ENCODE results near the gene UHRF2. TPM values are rescaled to one million over a fixed set of nuclear protein-coding genes. Genes with fewer than 3 reads are reported as not detected.

The UHRF2 gene
- total RNA-seq, 2 donors from 2014 or later, result 56.9 to 76.0 TPM

- H3K27ac ChIP-seq, result no peak overlapping the region
- H3K9me3 ChIP-seq, result no peaks in the 10 kb centered on the region
- DNase-seq (ENCODE audit: low spot score) (no peak), ATAC-seq (ENCODE audit: insufficient number of reproducible peaks, low FRiP score, low read depth) (no peak)
- no peaks in the 10 kb centered on the region for H3K4me1 ChIP-seq (ENCODE audit: control insufficient read depth in 1 of 2, low read depth in 2 of 2)
- H3K36me3 ChIP-seq, result no peaks in the 10 kb centered on the region
- H3K27me3 ChIP-seq (replicated peaks; ENCODE audit: insufficient read depth), result no peaks in the 10 kb centered on the region
- no peak overlapping the region for H3K4me3 ChIP-seq
- TF ChIP-seq CTCF (IDR thresholded peaks at IDR 0.05), result no peak
Observed at GRCh38 chr9:6545017-6545691, 132.2 kb downstream of the UHRF2 start.

- ATAC-seq (ENCODE audit: insufficient number of reproducible peaks, low FRiP score, low read depth), result no peak
- no peak for TF ChIP-seq CTCF (IDR thresholded peaks at IDR 0.05)
- H3K9me3 ChIP-seq, result no peaks in the 10 kb centered on the region
Observed at GRCh38 chr9:6549106-6549800, 136.3 kb downstream of the UHRF2 start.

GRCh38 chr9:6551136-6551535, 138.1 kb downstream of the UHRF2 start:
- Histone ChIP-seq H3K27ac (no peak overlapping the region), H3K27me3 (replicated peaks; ENCODE audit: insufficient read depth) (no peaks in the 10 kb centered on the region), H3K36me3 (no peaks in the 10 kb centered on the region), H3K4me3 (no peak overlapping the region), H3K4me1 (ENCODE audit: control insufficient read depth in 1 of 2, low read depth in 2 of 2) (peaks cover 0 to 12% of the 10 kb centered on the region in 2 donors), H3K9me3 (no peaks in the 10 kb centered on the region)
- DNase-seq (ENCODE audit: low spot score) (no peak), ATAC-seq (ENCODE audit: insufficient number of reproducible peaks, low FRiP score, low read depth) (no peak)
- no peak for TF ChIP-seq CTCF (IDR thresholded peaks at IDR 0.05)

More at GRCh38 chr9:6549106-6549800, 136.3 kb downstream of the UHRF2 start:
- Histone ChIP-seq H3K27me3 (replicated peaks; ENCODE audit: insufficient read depth) (no peaks in the 10 kb centered on the region), H3K4me3 (no peak overlapping the region), H3K4me1 (ENCODE audit: control insufficient read depth in 1 of 2, low read depth in 2 of 2) (peaks cover 0 to 12% of the 10 kb centered on the region in 2 donors), H3K36me3 (no peaks in the 10 kb centered on the region), H3K27ac (no peak overlapping the region)
- DNase-seq (ENCODE audit: low spot score), result no peak

GRCh38 chr9:6552033-6552432, 139.0 kb downstream of the UHRF2 start:
- H3K9me3 ChIP-seq, result no peaks in the 10 kb centered on the region
- H3K27ac ChIP-seq, result no peak overlapping the region
- ATAC-seq (ENCODE audit: insufficient number of reproducible peaks, low FRiP score, low read depth), result no peak
- H3K4me1 ChIP-seq (ENCODE audit: control insufficient read depth in 1 of 2, low read depth in 2 of 2), result peaks cover 0 to 12% of the 10 kb centered on the region in 2 donors
- H3K36me3 ChIP-seq, result no peaks in the 10 kb centered on the region
- H3K4me3 ChIP-seq, result no peak overlapping the region
- no peaks in the 10 kb centered on the region for H3K27me3 ChIP-seq (replicated peaks; ENCODE audit: insufficient read depth)
- no peak for TF ChIP-seq CTCF (IDR thresholded peaks at IDR 0.05)
- no peak for DNase-seq (ENCODE audit: low spot score)

GRCh38 chr9:6552498-6553121, 139.6 kb downstream of the UHRF2 start:
- no peaks in the 10 kb centered on the region for H3K36me3 ChIP-seq
- no peaks in the 10 kb centered on the region for H3K27me3 ChIP-seq (replicated peaks; ENCODE audit: insufficient read depth)
- peaks cover 0 to 12% of the 10 kb centered on the region in 2 donors for H3K4me1 ChIP-seq (ENCODE audit: control insufficient read depth in 1 of 2, low read depth in 2 of 2)
- H3K4me3 ChIP-seq, result no peak overlapping the region
- TF ChIP-seq CTCF (IDR thresholded peaks at IDR 0.05), result no peak
- H3K27ac ChIP-seq, result no peak overlapping the region
- ATAC-seq (ENCODE audit: insufficient number of reproducible peaks, low FRiP score, low read depth), result no peak
- H3K9me3 ChIP-seq, result no peaks in the 10 kb centered on the region
- DNase-seq (ENCODE audit: low spot score), result no peak
